Measurements from ENCODE around the gene MRS2. TPM values are rescaled to one million over a fixed set of nuclear protein-coding genes. Genes with fewer than 3 reads are reported as not detected.
"Not testable (repeated sequence)": the region's sequence is repeated elsewhere in the genome, so short reads cannot be mapped to it uniquely, and the experiment has no call there.

The MRS2 gene
- total RNA-seq, 1 donor from 2014 or later, result 18.0 TPM

GRCh38 chr6:24376871-24377270, 25.9 kb upstream of the MRS2 start:
- no peak for TF ChIP-seq CTCF (IDR thresholded peaks at IDR 0.05)
- Mint-ChIP-seq H3K9me3 (ENCODE audit: low read depth) (peaks cover 3% of the 10 kb centered on the region), H3K27me3 (ENCODE audit: low read depth) (peaks cover 3% of the 10 kb centered on the region), H3K4me3 (ENCODE audit: unreplicated experiment) (no peak overlapping the region), H3K4me1 (ENCODE audit: low read depth) (no peaks in the 10 kb centered on the region), H3K27ac (ENCODE audit: unreplicated experiment) (no peak overlapping the region), H3K36me3 (ENCODE audit: low read depth) (no peaks in the 10 kb centered on the region)
- DNase-seq (ENCODE audit: low spot score), result no peak

GRCh38 chr6:24378473-24379097, 24.2 kb upstream of the MRS2 start:
- Mint-ChIP-seq H3K27me3 (ENCODE audit: low read depth) (peaks cover 3% of the 10 kb centered on the region), H3K27ac (ENCODE audit: unreplicated experiment) (no peak overlapping the region), H3K4me3 (ENCODE audit: unreplicated experiment) (no peak overlapping the region), H3K36me3 (ENCODE audit: low read depth) (no peaks in the 10 kb centered on the region), H3K9me3 (ENCODE audit: low read depth) (peaks cover 3% of the 10 kb centered on the region), H3K4me1 (ENCODE audit: low read depth) (no peaks in the 10 kb centered on the region)
- no peak for TF ChIP-seq CTCF (IDR thresholded peaks at IDR 0.05)
- no peak for DNase-seq (ENCODE audit: low spot score)

GRCh38 chr6:24381476-24382219, 21.1 kb upstream of the MRS2 start:
- H3K4me1 Mint-ChIP-seq (ENCODE audit: low read depth), result no peaks in the 10 kb centered on the region
- TF ChIP-seq CTCF (IDR thresholded peaks at IDR 0.05), result no peak
- no peak overlapping the region for H3K4me3 Mint-ChIP-seq (ENCODE audit: unreplicated experiment)
- H3K27me3 Mint-ChIP-seq (ENCODE audit: low read depth), result peaks cover 2% of the 10 kb centered on the region
- H3K27ac Mint-ChIP-seq (ENCODE audit: unreplicated experiment), result no peak overlapping the region
- no peaks in the 10 kb centered on the region for H3K36me3 Mint-ChIP-seq (ENCODE audit: low read depth)
- no peak for DNase-seq (ENCODE audit: low spot score)
- H3K9me3 Mint-ChIP-seq (ENCODE audit: low read depth), result peaks cover 3% of the 10 kb centered on the region

- Mint-ChIP-seq H3K4me1 (ENCODE audit: low read depth) (no peaks in the 10 kb centered on the region), H3K36me3 (ENCODE audit: low read depth) (no peaks in the 10 kb centered on the region), H3K9me3 (ENCODE audit: low read depth) (peaks cover 3% of the 10 kb centered on the region), H3K4me3 (ENCODE audit: unreplicated experiment) (no peak overlapping the region), H3K27ac (ENCODE audit: unreplicated experiment) (no peak overlapping the region), H3K27me3 (ENCODE audit: low read depth) (peaks cover 2% of the 10 kb centered on the region)
- DNase-seq (ENCODE audit: low spot score), result no peak
- no peak for TF ChIP-seq CTCF (IDR thresholded peaks at IDR 0.05)
These were observed 20.6 kb upstream of the MRS2 start for GRCh38 chr6:24382220-24382540.

GRCh38 chr6:24382891-24383494, 19.7 kb upstream of the MRS2 start:
- not testable (repeated sequence) for H3K36me3 Mint-ChIP-seq (ENCODE audit: low read depth); H3K9me3 Mint-ChIP-seq (ENCODE audit: low read depth); H3K27ac Mint-ChIP-seq (ENCODE audit: unreplicated experiment)

GRCh38 chr6:24384369-24385130, 18.2 kb upstream of the MRS2 start:
- not testable (repeated sequence) for H3K27me3 Mint-ChIP-seq (ENCODE audit: low read depth); H3K4me1 Mint-ChIP-seq (ENCODE audit: low read depth)

More at GRCh38 chr6:24382891-24383494, 19.7 kb upstream of the MRS2 start:
- DNase-seq (ENCODE audit: low spot score); H3K4me3 Mint-ChIP-seq (ENCODE audit: unreplicated experiment); H3K27me3 Mint-ChIP-seq (ENCODE audit: low read depth); H3K4me1 Mint-ChIP-seq (ENCODE audit: low read depth): not testable (repeated sequence)

More at GRCh38 chr6:24384369-24385130, 18.2 kb upstream of the MRS2 start:
- not testable (repeated sequence) for H3K36me3 Mint-ChIP-seq (ENCODE audit: low read depth); H3K9me3 Mint-ChIP-seq (ENCODE audit: low read depth); H3K27ac Mint-ChIP-seq (ENCODE audit: unreplicated experiment); DNase-seq (ENCODE audit: low spot score); H3K4me3 Mint-ChIP-seq (ENCODE audit: unreplicated experiment)
